Measurements from ENCODE around the gene CD276.

- TF ChIP-seq POLR2A (IDR thresholded peaks at IDR 0.05) (no peak), EP300 (IDR thresholded peaks at IDR 0.05) (no peak), CTCF (IDR thresholded peaks at IDR 0.05) (no peak)
Measured at GRCh38 chr15:73716417-73716816, 32.2 kb downstream of the CD276 start.
